ENCODE results near the gene PRSS27. TPM values are rescaled to one million over a fixed set of nuclear protein-coding genes. Genes with fewer than 3 reads are reported as not detected.

PRSS27 gene
- polyA plus RNA-seq, 1 of the 3 experiments (the other 2 are of a cell fraction): 7.7 TPM

DNA sequence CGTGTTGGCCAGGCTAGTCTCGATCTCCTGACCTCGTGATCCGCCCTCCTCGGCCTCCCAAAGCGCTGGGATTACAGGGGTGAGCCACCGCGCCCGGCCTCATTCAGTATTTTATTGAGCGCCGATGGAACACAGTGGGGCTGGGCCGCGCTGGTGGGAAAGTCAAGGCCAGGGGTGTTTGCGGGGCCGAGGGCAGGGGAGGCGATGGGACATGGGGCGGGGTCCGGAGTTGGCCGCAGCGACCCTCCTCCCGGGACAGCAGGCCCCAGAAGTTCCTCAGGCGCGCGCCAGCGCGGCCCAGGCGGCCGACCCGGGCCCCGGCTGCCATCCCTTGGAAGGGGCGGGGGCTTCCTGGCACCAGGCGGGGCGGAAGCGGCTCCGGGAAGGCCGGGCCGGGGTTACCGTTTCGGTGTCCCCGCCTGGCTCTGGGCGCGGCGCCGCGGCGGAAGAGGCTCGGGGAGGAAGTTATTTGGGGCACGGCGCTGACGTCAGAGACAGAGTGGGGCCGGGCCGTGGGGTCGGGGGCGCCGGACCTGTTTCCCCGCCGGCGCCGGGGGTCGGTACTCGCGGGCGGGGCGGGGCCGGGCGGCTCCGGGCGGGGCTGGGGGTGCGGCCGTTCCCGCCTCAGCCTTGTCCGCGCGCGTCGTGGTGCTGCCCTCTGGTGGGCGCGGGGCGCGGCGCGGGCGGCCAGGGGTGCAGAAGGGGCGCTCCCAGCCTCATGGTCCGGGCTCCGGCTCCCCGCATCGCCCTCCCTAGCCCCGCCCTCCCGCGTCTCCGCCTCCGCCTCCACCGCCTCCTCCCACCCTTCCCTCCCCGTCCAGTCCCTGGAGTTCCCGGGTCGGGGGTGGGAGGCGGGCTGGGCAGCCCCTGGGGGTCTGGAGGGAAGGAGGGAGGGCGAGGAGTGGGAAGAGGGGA is 952 bp upstream of the PRSS27 start:
- Histone ChIP-seq H3K9me3 (no peaks in the 10 kb centered on the region), H3K27me3 (ENCODE audit: insufficient read depth) (no peaks in the 10 kb centered on the region), H4K20me1 (ENCODE audit: insufficient read depth) (no peaks in the 10 kb centered on the region), H3K4me1 (ENCODE audit: control insufficient read depth in 1 of 2, insufficient read depth in 2 of 2, low read depth in 1 of 2, low read length in 1 of 2) (peaks cover 3 to 11% of the 10 kb centered on the region in 2 experiments; a peak in 1 of 4 replicates), H3K9ac (peak overlapping the region; percentile 96), H3K27ac (ENCODE audit: low read depth in 2 of 2, low read length in 1 of 2) (peak overlapping the region; percentile 61 to 76), H3F3A (replicated peaks; ENCODE audit: insufficient read depth) (peaks cover 2% of the 10 kb centered on the region), H3K36me3 (replicated peaks in 1 of 2; ENCODE audit: control insufficient read depth in 1 of 2, insufficient read depth in 2 of 2, low read length in 1 of 2) (no peaks in the 10 kb centered on the region), H3K9me2 (no peaks in the 10 kb centered on the region), H2AFZ (ENCODE audit: low read depth) (peak overlapping the region; percentile 93), H3K4me3 (ENCODE audit: low read depth in 2 of 2, low read length in 1 of 2) (peak overlapping the region; percentile 48 to 79), H3K79me2 (ENCODE audit: insufficient read depth) (peaks cover 6% of the 10 kb centered on the region; the same call in 1 of the 2 replicates), H3K4me2 (peak overlapping the region; percentile 88)
- POLR2A ChIA-PET: interaction anchor here (2.3 kb wide), 1 partner anchor 38 kb away, joined by 8 read pairs; the partner anchor contains the start of gene KCTD5
- peak; percentile 98 for DNase-seq
- 3% methylated on average over 43 of the region's 99 CpGs for WGBS (ENCODE audit: low lambda C conversion rate)
- TF ChIP-seq, protein P1, sequence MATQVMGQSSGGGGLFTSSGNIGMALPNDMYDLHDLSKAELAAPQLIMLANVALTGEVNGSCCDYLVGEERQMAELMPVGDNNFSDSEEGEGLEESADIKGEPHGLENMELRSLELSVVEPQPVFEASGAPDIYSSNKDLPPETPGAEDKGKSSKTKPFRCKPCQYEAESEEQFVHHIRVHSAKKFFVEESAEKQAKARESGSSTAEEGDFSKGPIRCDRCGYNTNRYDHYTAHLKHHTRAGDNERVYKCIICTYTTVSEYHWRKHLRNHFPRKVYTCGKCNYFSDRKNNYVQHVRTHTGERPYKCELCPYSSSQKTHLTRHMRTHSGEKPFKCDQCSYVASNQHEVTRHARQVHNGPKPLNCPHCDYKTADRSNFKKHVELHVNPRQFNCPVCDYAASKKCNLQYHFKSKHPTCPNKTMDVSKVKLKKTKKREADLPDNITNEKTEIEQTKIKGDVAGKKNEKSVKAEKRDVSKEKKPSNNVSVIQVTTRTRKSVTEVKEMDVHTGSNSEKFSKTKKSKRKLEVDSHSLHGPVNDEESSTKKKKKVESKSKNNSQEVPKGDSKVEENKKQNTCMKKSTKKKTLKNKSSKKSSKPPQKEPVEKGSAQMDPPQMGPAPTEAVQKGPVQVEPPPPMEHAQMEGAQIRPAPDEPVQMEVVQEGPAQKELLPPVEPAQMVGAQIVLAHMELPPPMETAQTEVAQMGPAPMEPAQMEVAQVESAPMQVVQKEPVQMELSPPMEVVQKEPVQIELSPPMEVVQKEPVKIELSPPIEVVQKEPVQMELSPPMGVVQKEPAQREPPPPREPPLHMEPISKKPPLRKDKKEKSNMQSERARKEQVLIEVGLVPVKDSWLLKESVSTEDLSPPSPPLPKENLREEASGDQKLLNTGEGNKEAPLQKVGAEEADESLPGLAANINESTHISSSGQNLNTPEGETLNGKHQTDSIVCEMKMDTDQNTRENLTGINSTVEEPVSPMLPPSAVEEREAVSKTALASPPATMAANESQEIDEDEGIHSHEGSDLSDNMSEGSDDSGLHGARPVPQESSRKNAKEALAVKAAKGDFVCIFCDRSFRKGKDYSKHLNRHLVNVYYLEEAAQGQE (IDR thresholded peaks at IDR 0.05; ENCODE audit: low read depth, low read length): peak; percentile 54; the same call in 1 of the 2 replicates
- TF ChIP-seq CHD2 (IDR thresholded peaks at IDR 0.05; ENCODE audit: low read length, partially characterized antibody) (no peak), GABPA (IDR thresholded peaks at IDR 0.05; ENCODE audit: low read depth) (peak; percentile 89), RAD21 (IDR thresholded peaks at IDR 0.05; ENCODE audit: low read length) (peak; percentile 41), SIN3A (IDR thresholded peaks at IDR 0.05; ENCODE audit: borderline replicate concordance, low read depth, low read length) (0 out of 2 replicates have a peak, but pooled peaks have one; percentile 53), MEF2A (IDR thresholded peaks at IDR 0.05; ENCODE audit: borderline replicate concordance, low read depth) (no peak), FOXJ3 (CRISPR knock-in tag; IDR thresholded peaks at IDR 0.05) (0 out of 2 replicates have a peak, but pooled peaks have one; percentile 44), JUND (IDR thresholded peaks at IDR 0.05) (no peak), SMC3 (IDR thresholded peaks at IDR 0.05; ENCODE audit: low read depth, low read length) (peak; percentile 30; the same call in 1 of the 2 replicates), YY1 (IDR thresholded peaks at IDR 0.05; ENCODE audit: low read depth) (peak; percentile 58; the same call in 1 of the 2 replicates), NFIC (IDR thresholded peaks at IDR 0.05; ENCODE audit: borderline replicate concordance) (peak; percentile 38; the same call in 1 of the 2 replicates), POLR2AphosphoS5 (IDR thresholded peaks at IDR 0.05; ENCODE audit: low read depth, low read length) (peak; percentile 50; the same call in 1 of the 2 replicates), TAF1 (IDR thresholded peaks at IDR 0.05; ENCODE audit: borderline replicate concordance, low read depth, low read length) (peak; percentile 75), ELF1 (IDR thresholded peaks at IDR 0.05) (peak; percentile 60), TCF12 (IDR thresholded peaks at IDR 0.05) (0 out of 2 replicates have a peak, but pooled peaks have one; percentile 9)
- TF ChIP-seq, protein P2, sequence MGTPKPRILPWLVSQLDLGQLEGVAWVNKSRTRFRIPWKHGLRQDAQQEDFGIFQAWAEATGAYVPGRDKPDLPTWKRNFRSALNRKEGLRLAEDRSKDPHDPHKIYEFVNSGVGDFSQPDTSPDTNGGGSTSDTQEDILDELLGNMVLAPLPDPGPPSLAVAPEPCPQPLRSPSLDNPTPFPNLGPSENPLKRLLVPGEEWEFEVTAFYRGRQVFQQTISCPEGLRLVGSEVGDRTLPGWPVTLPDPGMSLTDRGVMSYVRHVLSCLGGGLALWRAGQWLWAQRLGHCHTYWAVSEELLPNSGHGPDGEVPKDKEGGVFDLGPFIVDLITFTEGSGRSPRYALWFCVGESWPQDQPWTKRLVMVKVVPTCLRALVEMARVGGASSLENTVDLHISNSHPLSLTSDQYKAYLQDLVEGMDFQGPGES (IDR thresholded peaks at IDR 0.05; ENCODE audit: low read depth, low read length): no peak
- TF ChIP-seq, protein P3, sequence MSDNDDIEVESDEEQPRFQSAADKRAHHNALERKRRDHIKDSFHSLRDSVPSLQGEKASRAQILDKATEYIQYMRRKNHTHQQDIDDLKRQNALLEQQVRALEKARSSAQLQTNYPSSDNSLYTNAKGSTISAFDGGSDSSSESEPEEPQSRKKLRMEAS (IDR thresholded peaks at IDR 0.05; ENCODE audit: low read depth): peak; percentile 53; the same call in 1 of the 2 replicates
- TF ChIP-seq, protein P4, sequence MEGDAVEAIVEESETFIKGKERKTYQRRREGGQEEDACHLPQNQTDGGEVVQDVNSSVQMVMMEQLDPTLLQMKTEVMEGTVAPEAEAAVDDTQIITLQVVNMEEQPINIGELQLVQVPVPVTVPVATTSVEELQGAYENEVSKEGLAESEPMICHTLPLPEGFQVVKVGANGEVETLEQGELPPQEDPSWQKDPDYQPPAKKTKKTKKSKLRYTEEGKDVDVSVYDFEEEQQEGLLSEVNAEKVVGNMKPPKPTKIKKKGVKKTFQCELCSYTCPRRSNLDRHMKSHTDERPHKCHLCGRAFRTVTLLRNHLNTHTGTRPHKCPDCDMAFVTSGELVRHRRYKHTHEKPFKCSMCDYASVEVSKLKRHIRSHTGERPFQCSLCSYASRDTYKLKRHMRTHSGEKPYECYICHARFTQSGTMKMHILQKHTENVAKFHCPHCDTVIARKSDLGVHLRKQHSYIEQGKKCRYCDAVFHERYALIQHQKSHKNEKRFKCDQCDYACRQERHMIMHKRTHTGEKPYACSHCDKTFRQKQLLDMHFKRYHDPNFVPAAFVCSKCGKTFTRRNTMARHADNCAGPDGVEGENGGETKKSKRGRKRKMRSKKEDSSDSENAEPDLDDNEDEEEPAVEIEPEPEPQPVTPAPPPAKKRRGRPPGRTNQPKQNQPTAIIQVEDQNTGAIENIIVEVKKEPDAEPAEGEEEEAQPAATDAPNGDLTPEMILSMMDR (IDR thresholded peaks at IDR 0.05): peak; percentile 36
- TF ChIP-seq, protein P5, sequence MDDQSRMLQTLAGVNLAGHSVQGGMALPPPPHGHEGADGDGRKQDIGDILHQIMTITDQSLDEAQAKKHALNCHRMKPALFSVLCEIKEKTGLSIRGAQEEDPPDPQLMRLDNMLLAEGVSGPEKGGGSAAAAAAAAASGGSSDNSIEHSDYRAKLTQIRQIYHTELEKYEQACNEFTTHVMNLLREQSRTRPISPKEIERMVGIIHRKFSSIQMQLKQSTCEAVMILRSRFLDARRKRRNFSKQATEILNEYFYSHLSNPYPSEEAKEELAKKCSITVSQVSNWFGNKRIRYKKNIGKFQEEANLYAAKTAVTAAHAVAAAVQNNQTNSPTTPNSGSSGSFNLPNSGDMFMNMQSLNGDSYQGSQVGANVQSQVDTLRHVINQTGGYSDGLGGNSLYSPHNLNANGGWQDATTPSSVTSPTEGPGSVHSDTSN (IDR thresholded peaks at IDR 0.05): 0 out of 2 replicates have a peak, but pooled peaks have one; percentile 10
- TF ChIP-seq, protein P6, sequence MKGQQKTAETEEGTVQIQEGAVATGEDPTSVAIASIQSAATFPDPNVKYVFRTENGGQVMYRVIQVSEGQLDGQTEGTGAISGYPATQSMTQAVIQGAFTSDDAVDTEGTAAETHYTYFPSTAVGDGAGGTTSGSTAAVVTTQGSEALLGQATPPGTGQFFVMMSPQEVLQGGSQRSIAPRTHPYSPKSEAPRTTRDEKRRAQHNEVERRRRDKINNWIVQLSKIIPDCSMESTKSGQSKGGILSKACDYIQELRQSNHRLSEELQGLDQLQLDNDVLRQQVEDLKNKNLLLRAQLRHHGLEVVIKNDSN (IDR thresholded peaks at IDR 0.05; ENCODE audit: borderline replicate concordance, low read depth): 0 out of 2 replicates have a peak, but pooled peaks have one; percentile 49
- CTCF ChIA-PET: interaction anchor here (1.1 kb wide), 2 partner anchors 11 to 206 kb away, joined by 3 to 4 read pairs; no protein-coding TSS in a partner anchor
